LoVo (cell line): ENCODE results near the gene PLCB2.

Experiments
- DNase-seq: peaks from one replicate; pipeline ENCODE4 v3.0.0-alpha.2; 2016; ENCODE audit warnings: low spot score

Gene PLCB2, protein sequence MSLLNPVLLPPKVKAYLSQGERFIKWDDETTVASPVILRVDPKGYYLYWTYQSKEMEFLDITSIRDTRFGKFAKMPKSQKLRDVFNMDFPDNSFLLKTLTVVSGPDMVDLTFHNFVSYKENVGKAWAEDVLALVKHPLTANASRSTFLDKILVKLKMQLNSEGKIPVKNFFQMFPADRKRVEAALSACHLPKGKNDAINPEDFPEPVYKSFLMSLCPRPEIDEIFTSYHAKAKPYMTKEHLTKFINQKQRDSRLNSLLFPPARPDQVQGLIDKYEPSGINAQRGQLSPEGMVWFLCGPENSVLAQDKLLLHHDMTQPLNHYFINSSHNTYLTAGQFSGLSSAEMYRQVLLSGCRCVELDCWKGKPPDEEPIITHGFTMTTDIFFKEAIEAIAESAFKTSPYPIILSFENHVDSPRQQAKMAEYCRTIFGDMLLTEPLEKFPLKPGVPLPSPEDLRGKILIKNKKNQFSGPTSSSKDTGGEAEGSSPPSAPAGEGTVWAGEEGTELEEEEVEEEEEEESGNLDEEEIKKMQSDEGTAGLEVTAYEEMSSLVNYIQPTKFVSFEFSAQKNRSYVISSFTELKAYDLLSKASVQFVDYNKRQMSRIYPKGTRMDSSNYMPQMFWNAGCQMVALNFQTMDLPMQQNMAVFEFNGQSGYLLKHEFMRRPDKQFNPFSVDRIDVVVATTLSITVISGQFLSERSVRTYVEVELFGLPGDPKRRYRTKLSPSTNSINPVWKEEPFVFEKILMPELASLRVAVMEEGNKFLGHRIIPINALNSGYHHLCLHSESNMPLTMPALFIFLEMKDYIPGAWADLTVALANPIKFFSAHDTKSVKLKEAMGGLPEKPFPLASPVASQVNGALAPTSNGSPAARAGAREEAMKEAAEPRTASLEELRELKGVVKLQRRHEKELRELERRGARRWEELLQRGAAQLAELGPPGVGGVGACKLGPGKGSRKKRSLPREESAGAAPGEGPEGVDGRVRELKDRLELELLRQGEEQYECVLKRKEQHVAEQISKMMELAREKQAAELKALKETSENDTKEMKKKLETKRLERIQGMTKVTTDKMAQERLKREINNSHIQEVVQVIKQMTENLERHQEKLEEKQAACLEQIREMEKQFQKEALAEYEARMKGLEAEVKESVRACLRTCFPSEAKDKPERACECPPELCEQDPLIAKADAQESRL

DNA sequence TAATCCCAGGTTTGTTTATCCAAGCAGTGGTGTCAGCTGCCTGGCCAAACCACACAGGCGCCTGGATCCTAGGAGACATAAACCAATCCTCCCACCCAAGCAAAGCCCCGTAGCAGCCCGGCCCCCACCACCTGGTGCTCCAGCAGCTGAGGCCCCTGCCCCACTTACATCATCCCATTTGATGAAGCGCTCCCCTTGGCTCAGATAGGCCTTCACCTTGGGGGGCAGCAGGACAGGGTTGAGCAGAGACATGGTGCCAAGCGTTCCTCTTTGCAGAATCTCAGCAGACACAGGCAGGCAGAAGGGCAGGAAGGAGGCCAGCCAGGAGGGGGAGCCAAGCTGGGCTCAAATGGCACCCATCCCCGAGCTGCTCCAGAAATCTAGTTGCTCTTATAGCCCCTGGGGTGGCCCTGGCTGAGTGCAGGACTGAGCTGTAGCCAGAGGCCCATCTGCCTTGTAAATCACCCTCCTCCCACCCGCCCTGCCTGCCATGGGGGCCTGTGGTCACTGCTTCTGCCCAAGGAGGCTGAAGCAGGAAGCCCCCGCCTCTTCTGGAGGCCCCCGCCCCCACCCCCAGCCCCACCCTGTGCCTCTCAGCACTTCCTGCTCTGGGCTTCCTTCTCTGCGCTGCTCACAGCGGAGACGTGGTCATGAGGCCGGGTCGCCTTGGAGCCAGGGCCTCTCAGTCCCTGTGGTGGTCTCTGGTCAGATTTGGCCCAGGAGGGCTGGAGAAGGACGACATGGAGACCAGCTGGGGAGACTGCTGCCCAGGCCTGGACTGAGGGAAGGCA, at the start of gene PLCB2:
PLCB2 (minus strand) TSS at position 515 of the 791 bp plus-strand sequence; CDS start at position 252, 263 bp downstream.
- DNase-seq = no peak

DNA sequence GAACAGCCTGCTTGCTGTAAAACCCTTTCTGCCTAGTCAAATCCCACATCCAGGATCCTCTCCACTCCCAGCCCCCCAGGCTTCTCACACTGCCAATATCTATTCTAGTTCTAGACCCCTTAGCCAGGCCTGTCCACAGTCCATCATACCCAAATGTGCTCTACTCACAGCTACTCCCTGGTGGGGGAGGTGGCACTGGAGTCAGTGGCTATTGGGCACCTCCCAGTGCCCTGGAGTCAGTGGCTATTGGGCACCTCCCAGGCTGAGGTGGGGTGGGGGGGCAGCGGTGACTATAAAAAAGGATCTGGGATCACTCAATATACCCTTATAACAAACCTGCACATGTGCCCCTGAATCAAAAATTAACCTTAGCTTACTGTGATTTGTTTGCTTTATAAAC, 49.5 kb upstream of the PLCB2 start:
- no peak for DNase-seq

DNA sequence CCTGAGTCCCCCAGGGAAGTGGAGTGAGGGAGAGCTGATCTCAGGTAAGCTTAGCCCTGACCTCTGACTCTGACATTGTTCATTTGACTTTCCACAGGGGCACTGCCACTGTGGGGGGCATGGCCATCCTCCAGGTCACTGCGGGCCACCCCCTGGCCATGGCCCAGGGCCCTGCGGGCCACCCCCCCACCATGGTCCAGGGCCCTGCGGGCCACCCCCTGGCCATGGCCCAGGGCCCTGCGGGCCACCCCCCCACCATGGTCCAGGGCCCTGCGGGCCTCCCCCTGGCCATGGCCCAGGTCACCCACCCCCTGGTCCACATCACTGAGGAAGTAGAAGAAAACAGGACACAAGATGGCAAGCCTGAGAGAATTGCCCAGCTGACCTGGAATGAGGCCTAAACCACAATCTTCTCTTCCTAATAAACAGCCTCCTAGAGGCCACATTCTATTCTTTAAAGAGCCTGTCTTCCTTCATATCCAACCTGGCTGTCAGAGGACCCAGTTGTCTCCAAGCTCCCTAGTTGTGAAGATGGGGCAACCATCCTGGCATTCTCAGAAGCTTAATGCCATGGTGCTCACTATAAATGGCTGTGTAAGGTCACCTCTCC, 48.3 kb upstream of the PLCB2 start:
- no peak for DNase-seq

DNA sequence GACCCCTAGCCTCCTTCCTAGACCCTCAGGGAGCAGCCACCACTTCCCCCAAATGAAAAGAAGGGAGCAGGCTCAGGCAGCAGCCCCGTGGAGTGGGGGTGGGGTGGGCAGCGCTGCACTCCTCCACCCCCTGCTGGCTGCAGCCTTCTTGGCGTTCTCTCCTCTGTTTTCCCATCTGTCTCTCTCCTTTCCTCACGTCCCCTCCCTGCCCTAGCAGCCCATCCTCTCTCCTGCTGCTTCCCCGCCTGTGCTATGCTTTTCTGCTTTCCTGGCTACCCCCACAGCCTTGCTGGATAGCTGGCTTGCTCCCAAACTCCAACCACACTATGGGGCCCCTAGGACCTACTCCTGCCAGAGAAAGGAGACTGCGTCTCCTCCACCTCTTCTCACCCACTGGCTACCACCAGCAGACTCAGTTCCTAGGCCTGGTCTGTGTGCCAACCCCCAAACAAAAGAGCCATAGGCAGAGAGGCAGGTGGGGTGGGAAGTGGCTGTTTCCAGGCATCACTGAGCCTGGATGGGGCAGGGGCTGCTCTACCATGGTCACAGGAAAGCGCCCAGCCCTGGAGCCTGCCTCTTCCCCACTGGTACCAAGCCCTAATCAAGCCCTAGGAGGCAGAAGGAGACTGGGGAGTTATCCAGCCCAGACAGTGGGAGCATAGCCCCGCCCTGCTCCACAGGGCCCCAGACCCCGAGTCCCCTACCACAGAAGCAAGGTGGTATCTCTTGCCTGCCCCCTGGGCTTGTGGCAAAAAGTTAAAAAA, 46.9 kb upstream of the PLCB2 start:
- no peak for DNase-seq

DNA sequence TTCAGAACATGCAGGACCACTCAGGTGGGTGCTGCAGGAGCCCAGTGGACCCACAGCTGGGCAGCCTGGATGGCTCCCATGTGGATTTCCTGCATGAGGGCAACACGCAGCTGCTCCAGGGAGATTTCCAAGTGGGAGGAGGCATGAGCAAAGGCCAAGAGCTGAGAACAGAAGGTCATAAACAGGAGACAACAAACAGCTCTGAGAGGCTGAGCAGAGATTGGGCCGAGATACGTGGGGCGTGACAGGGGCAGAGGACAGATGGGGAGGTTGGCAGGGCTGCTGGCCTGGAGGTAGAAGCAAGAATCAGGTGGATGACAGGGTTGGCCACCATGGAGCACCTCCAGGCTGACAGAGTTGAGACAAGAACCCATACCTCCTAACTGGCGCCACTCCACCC, 46.0 kb upstream of the PLCB2 start:
- DNase-seq = no peak

DNA sequence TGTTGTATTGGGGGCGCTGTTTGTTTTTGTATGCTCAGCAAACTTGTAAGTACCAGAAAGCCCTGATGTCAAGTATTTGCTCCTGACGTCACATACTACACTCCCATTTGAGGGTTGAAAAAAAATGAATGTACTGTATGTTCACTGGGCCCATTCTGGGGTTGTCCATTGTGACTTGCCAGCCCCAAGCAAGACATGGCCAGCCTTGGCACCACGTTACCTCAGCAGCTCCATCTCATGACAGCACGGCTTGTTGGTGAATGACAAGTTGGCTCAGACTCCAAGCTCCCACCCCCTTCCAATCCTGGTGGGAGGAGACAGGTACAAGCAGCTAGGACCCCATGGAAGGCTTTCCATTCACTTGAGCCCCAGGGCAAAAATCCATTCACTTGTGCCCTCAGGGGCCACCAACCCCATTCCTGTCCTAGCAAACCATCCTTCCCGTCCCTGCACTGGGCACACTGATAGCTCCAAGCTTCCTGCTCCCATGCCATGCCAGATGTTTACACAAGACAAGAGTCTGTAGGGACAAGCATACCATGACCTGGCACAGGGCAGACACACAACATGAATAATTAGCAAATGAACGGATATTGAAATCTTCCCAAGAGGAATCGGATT, 44.7 kb upstream of the PLCB2 start:
- DNase-seq = no peak

DNA sequence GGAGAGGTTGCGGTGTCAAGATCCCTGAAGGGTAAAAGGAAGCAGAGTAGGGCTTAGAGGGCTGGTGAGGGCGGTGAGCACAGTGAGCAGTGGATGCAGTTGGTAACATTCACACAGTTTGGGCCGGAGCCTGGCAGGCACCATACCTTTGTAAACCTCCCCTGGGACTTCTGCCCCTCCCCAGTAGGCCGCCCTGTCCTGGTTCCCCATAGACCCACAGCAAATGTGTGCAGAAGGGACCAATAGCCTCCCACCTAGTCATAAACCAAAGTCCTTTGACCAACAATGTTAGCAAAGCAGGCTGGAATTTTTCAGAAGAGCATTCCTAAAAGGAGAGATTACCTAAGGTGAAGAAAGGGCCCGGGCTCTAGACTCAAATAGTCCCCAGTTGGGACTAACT, 41.4 kb upstream of the PLCB2 start:
- no peak for DNase-seq

DNA sequence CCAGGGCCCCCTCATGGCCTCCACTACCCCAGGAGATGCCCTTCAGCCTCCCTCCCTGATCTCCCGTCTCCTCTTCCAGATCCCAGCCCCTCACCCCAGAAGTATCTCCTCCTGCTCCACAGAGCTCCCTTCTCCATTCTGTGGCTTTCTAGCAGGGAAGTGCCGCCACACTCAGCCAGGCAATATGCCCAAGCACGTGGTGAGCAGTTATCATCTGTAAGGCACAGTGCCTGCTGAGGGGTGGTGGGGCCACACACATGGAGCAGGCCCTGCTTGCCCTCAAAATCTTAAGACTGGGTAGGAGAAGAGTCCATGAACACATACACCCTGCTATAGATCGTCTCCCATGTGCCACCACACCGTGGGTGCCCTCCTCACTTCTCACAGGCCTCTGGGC, 40.7 kb upstream of the PLCB2 start:
- no peak for DNase-seq

DNA sequence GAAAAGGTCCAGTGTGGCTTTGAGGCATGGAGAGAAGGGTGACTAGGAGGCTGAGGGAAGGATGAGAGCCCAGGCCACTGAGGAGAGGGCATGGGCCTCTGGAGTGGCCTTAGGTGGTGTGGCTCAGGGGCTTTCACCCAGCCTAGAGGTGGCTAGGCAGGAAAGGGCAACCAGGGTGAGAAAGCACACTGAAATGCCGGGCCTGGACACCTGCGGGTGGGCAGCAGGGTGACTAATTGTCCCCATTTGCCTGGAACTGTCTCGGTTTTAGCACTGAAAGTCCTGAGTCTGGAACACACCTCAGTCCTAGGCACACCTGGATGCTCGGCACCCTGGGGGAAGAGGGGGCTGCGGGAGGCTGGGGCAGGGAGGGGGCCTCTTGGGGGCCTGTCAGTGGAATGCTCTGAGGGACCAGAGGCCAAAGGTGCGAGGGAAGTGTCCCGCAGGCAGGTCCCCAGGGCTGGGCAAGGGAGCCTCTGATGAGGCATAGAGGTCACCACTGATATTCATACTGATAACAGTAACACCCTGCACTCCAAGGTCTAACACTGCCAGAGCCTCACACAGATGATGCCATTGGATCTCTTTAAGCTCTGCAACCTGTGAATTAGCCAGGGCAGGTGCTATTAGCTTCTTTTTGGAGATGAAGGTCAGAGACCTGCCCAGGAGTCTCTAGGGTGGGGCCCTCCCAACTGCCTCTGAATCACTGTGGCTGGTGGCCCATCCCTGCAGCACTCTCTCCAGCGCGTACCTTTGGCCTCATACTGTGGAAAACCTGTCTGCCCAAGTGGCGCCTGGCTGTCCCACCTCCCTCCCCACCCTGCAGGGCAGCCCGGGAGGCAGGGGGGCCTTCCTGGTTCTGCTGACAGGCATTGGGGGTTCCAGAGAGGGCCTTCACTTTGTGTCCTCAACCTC, 40.1 kb upstream of the PLCB2 start:
- peak; percentile 82 for DNase-seq

DNA sequence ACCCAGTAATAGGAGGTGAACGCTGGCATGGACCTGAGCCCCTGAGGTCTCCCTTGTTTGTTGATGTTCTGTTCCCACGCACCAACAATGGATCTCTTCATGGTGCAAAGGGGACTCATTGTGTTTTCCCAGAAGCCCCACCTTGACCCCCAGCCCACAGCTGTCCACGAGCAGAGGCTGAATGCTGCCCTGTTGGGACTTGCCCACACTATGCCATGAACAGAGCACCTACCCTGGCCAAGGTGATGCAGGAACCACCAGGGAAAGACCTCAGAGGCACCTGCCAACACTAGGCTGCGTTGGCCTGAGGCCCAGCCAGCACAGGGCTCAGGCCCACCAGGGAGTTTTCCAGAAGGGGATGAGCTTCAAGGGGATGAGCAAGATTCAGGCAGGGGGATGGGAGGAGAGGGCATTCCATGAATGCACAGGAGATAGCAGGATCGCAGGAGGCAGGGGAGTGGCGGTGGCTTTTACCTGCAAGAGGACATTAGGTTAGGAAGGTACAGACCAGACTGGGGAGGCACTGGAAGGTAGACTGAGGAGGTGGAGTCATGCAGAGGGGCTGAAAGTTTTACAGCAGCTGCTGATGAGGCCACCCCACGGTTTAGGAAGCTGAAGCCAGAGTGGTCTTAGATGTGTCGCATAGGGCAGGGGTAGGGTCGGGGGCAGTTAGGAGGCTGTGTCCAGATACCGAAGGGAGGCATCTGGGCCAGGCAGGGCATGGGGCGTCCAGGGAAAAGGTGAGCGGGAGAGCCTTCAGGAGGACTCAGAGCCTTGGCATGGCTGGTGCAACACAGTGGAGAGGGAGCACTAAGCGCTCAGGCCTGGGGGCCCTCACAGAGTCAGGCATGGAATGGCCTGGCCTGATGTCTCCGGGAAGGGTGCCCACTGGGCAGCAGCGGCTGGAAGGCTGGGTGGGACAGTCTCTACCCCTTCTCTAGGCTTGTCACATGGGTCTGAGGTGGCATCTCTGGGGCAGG, 39.1 kb upstream of the PLCB2 start:
- DNase-seq = no peak

DNA sequence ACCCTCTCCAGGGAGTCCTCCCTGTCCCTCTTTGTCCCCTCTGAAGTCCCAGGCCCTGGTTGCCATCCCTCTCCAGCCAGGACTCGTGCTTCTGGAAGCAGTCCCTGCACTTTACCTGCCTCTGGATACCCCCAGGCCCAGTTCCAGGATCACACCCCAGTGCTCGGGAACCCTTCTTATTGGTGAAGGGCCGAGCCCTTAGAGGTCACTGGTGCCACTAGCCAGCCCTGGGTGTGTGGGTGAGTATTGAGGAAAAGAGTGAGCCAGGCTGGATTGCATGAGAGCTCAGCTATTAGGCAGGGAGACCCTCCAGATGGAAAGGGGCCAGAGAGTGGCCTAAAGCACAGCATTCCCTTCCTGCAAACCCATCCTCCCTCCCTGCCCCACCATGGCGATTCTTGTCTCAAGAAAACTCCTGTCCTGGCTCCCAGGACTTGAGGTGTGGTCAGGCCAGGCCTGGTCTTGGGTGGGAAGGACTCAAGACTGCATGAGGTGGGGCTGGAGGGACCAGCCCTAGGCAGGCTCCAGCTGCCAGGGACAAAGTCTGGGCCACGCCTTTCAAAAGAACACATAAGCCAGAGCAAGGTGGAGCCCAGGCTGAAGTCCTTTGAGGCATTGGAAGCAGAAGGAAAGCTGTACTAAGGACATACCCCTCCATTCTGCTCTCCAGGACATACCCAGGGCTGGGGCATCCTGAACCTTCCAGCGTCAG, 38.3 kb upstream of the PLCB2 start:
- DNase-seq = peak; percentile 84

DNA sequence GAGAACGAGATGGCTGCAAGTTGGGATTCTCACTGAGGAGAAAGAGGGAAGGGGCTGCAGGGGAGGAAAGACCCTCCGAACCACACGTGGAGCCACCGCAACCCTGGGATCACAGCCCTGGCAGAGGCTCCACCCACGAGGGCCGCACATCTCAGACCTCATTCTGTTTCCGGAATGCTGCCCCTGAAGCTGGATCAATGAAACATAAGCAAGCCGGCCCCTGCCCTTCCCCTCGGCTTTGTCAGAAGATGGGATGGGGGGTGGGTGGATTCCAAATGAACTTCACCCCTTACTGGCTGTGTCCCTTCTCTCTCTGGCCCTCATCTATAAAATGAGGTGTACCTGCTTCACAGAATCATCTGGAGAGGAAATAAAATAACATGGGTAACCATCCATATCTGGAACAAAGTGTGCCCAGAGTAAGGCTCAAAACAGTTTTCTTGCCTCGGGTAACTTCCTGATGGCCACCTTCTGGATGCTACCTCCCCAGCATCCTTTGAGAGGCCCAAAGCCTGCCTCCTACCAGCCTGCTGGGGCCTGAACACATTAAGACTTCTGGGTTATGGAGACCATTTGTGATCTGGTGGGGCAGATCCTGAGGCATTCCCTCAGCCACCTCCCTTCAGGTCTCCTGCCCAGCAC, 37.6 kb upstream of the PLCB2 start:
- no peak for DNase-seq

DNA sequence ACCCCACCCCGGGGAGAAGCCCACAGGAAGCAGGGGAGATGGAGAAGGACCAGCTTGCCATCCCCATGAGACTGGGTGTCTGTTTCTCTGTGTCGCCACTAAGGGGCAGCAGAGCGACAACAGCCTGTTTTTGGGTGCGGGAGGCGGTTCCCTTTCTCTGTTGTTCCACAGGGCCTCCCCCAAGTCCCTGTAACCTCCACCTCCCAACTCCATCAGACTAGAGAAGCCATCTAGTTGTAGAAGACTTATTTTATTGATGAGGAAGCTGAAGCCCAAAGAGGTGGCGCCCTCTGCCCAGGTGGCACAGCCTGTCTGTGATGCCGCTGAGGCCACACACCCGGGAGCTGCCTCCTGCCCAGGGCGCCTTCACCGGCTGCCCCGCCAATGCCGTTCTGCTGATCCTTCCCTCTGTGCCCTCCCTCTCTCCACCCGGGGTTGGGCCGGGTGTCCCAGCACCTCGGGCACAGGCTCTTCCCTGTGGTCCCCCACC, 36.9 kb upstream of the PLCB2 start:
- DNase-seq = peak; percentile 61

DNA sequence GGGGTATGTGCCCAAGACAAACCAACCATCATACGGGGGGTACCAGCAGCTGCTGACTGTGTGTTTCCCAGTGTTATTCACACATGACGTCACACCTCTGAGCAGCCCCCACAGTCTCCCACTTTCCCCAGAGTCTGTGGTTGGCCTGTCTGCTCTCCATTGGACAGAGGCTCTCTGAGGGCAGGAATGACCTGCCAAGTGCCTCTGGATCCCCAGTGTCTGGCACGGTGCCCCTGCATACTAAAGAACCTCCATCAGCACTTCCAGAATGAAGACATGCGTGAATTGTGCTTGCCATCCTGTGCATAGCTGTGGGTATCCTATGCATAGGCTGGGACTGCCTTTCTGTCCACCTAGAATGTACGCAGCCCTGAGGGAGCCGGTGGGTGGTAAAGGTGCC, 36.5 kb upstream of the PLCB2 start:
- DNase-seq = no peak

DNA sequence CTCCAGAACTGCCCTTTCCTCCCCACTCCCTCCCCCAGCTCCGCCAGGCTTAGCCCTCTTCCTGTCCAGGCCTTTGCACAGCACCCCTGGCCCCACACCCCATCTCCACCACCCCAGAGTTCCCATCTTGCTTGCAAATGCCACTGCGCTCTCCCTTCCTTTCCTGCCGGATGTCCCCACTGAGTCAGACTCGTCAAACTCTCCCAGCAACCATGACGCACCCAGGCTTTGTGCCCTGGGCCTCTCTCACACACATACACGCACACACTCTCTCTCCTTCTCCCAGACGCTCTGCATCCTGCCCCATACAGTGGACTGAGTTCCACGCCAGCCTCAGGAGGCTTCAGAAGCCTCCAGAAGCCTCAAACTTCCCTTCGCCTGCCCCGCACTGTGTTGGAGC, 35.8 kb upstream of the PLCB2 start:
- DNase-seq = no peak
